ACC112 (cell line): Measurements from ENCODE around the gene BAIAP2.
A peak's percentile ranks its signal among the peaks of the same experiment; 100 is the strongest.

Source experiments
- H2AFZ ChIP-seq: fragments of 200-600 bp; sonication (generic); one replicate; pipeline ENCODE4 v1.6.0; 2017; ENCODE audit warnings: antibody characterized with exemption, low read length; ENCODE audit not compliant: unreplicated experiment
- H3K27ac ChIP-seq: fragments of 200-600 bp; sonication (generic); 2 replicates; pipeline ENCODE4 v1.5.1; 2014; ENCODE audit warnings: low read depth, mild to moderate bottlenecking, antibody characterized with exemption, low read length, moderate library complexity
- H3K27me3 ChIP-seq: fragments of 200-600 bp; sonication (generic); 2 replicates; pipeline ENCODE4 v1.6.1; 2014; ENCODE audit warnings: mild to moderate bottlenecking, antibody characterized with exemption, low read length, moderate library complexity, mixed read lengths; ENCODE audit not compliant: insufficient read depth
- H3K36me3 ChIP-seq: fragments of 200-600 bp; sonication (generic); 2 replicates; pipeline ENCODE4 v1.6.1; 2016; ENCODE audit warnings: mild to moderate bottlenecking, antibody characterized with exemption, low read length, moderate library complexity, mixed read lengths; ENCODE audit not compliant: insufficient read depth
- H3K4me1 ChIP-seq: fragments of 200-600 bp; sonication (generic); one replicate; pipeline ENCODE4 v1.6.1; 2016; ENCODE audit warnings: low read length, mixed read lengths; ENCODE audit not compliant: insufficient read depth, unreplicated experiment, control insufficient read depth
- H3K4me3 ChIP-seq: fragments of 200-600 bp; sonication (generic); 2 replicates; pipeline ENCODE4 v1.5.1; 2014; ENCODE audit warnings: mild to moderate bottlenecking, low read depth, low read length
- H3K79me2 ChIP-seq: fragments of 200-600 bp; sonication (generic); one replicate; pipeline ENCODE4 v1.6.0; 2016; ENCODE audit warnings: low read length; ENCODE audit not compliant: control insufficient read depth, unreplicated experiment, insufficient read depth

BAIAP2 gene

DNA sequence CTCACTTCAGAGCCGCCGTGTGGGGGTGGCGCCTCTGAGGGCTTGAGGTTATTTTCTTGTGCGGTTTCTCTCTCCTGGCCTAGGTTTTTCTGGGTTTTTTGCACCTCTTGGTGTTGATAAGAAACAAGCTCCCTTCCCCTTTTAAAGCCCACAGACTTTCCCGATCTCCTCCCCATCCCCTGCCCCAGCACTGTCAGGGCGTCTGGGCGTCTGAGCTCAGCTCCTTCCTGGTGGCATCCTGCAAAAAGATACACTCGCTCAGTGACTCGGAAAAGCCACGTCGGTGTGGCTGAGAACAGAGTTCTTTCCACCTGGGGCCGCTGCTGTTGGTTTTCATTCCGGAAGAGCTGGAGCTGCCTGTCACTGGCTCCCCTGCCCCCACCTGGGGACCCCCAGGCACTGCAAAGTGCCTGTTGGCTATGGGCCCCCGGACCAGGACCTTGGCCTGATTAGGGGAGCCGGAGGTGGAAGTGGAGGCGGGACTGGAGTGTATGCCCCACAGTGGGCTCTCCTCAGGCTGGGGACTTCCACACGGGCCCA lies 14.5 kb downstream of the BAIAP2 start:
- Histone ChIP-seq H3K27me3 (no peaks in the 10 kb centered on the region), H3K4me1 (peaks cover 14% of the 10 kb centered on the region), H2AFZ (no peak overlapping the region), H3K27ac (no peak overlapping the region), H3K36me3 (no peaks in the 10 kb centered on the region), H3K4me3 (no peak overlapping the region), H3K79me2 (peaks cover 19% of the 10 kb centered on the region)

DNA sequence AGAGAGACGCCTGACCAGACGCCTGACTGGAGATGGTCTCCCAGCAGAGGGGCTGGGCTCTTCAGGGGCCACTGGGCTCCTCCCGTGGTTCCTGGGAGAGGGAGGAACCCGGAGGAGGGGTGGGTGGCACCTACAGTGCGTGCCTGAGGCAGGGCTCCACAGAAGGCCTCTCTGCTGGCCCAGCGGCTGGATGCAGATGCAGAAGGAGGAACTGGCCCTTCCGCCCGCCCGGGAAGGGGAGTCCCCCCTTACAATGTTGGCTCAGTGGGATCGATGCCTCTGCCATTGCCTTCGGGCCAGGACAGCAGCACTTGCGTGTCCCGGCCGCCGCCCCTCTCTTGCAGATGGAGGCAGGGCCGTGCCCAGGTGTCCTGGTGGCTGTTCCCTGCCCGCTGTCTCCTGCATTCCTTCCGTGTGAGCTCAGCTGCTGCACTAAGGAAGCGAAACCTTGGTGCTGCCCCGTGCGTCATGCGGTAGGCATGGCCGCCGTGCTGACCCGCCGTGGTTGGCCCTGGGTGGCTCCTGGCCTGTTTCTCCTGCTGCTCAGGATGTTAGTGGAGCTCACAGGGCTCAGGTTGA lies 15.1 kb downstream of the BAIAP2 start:
- Histone ChIP-seq H3K4me3 (no peak overlapping the region), H3K27me3 (no peaks in the 10 kb centered on the region), H3K36me3 (no peaks in the 10 kb centered on the region), H3K79me2 (peaks cover 13% of the 10 kb centered on the region), H3K27ac (no peak overlapping the region), H2AFZ (no peak overlapping the region), H3K4me1 (peaks cover 7% of the 10 kb centered on the region)

DNA sequence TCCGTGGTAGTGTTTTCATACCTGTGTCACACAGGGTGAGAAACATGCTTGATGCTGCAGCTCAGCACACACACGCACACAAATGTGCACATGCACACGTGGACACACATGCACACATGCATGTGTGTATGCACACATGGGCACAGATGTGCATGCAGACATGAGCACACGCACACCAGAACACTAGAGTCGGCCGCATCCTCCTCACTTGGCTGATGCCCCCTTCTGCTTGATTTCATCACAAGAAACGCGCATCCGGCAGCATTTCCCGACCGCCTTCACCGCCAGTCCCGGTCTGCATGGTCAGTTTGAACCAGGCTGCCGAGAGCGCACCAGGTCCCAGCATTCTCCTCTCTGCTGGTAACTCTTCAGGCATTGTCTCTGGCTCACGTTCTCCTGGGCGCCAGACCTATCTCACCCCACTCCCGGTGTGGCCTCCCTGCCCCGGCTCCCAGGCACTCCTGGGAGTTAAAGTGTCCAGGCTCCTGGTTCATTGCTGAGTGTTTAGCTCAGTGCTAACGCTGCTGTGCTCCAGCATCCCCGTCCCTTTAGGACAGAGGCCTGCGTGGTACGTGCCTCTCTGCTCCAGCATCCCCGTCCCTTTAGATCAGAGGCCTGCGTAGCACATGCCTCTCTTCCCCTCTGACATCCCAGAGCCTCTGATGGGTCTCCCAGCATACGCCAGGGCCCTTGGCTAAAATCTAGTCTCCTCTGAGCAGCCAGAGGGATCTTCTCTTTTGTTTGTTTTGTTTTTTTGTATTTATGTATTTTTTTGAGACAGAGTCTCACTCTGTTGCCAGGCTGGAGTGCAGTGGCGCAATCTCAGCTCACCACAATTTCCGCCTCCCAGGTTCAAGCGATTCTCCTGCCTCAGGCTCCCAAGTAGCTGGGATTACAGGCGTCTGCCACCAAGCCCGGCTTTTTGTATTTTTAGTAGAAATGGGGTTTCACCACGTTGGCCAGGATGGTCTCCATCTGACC lies 16.0 kb downstream of the BAIAP2 start:
- Histone ChIP-seq H3K36me3 (no peaks in the 10 kb centered on the region), H2AFZ (no peak overlapping the region), H3K27ac (no peak overlapping the region), H3K4me3 (no peak overlapping the region), H3K79me2 (peaks cover 10% of the 10 kb centered on the region), H3K4me1 (no peaks in the 10 kb centered on the region), H3K27me3 (no peaks in the 10 kb centered on the region)

DNA sequence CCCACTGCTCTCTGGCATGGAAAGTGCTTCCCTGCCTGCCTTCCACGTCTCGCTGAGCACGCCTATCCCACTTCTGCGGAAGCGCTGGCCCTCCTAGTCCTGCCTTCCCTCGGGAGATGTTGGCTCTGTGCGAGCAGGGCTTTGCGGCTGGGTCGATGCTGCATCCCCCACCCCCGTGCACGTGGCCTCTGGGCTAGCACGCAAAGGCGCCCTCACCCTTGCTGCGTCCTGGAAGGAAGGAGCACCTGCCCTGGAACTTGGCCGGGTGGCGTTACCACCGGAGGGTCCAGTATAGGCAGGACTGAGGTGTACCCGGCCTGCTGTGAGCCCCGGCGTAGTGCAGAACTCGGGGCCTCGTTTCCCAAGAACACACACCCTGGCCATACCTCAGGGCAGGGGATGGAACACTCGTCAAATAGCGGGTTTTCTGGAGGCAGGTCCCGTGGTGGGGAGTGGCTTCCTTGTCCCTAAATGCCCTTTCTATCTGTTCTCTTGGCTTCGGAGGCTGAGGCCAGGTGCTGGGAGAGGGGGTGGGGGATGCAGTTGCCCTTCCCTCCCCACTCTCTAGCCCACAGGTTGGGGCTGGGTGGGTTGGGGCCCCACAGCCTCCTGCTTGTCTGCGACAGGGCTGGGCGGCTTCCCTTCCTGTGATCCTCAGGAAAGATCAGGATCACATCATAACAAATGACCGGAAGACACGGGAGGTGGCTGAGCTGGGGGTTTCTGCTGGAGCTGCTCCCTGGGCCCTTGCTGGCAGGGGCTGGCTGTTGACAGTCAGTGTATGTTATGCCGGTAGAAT lies 17.4 kb downstream of the BAIAP2 start:
- H3K79me2 ChIP-seq = no peaks in the 10 kb centered on the region
- H3K36me3 ChIP-seq = no peaks in the 10 kb centered on the region
- H3K27me3 ChIP-seq = no peaks in the 10 kb centered on the region
- H3K27ac ChIP-seq = no peak overlapping the region
- no peak overlapping the region for H2AFZ ChIP-seq
- peaks cover 6% of the 10 kb centered on the region for H3K4me1 ChIP-seq
- H3K4me3 ChIP-seq = no peak overlapping the region

DNA sequence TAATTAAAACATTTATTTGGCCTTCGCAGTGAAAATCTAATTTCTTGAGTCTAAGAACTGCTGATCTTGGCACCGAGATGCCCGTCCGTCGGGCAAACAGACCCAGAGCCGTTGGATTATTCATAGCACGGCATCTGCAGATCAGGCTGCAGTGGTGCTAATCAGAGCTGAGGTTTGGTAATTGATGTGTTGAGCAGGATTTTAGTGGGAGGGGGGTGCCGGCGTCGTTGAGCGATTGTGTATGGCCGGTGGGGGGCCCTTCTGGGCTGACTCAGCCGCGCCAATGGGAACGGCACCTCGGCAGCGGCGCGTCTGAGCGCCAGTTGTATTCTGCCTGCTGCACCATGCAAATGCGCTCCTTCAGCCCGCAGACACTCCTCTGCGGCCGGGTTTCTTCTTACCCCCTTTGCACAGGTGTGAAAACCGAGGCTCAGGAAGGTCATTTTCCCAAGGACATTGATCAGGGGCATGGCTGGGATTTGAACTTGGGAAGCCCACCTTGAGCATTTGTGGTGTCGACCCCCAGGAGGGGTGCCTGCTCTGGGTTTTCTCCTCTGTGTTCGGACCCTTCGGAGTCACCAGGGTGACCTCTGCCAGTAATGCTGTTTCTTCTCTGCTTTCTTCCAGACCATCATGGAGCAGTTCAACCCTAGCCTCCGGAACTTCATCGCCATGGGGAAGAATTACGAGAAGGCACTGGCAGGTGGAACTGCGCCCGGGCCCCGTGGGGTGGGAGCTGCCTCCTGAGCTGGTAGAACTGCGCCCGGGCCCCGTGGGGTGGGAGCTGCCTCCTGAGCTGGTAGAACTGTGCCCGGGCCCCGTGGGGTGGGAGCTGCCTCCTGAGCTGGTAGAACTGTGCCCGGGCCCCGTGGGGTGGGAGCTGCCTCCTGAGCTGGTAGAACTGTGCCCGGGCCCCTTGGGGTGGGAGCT lies 18.4 kb downstream of the BAIAP2 start:
- Histone ChIP-seq H2AFZ (no peak overlapping the region), H3K4me3 (no peak overlapping the region), H3K36me3 (no peaks in the 10 kb centered on the region), H3K27me3 (no peaks in the 10 kb centered on the region), H3K79me2 (no peaks in the 10 kb centered on the region), H3K4me1 (peaks cover 10% of the 10 kb centered on the region), H3K27ac (no peak overlapping the region)

DNA sequence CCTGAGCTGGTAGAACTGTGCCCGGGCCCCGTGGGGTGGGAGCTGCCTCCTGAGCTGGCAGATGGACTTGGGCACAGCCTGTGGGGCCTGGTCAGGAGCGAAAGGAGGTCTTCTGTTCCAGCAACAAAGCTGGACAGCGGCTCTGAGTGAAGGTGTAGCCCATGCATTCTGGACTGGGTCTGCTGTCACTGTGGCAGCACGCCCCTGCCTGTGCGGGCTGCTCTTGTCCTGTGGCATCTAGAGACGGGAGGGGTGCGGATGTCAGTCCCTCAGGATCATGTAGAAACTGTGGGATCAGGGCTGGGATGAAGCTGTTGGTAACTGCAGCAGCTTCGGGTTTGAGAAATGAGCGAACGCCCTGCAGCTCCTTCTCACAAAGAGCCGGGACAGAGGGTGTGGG lies 19.4 kb downstream of the BAIAP2 start:
- no peak overlapping the region for H3K4me3 ChIP-seq
- H3K27me3 ChIP-seq = no peaks in the 10 kb centered on the region
- H3K4me1 ChIP-seq = peaks cover 10% of the 10 kb centered on the region
- H3K36me3 ChIP-seq = no peaks in the 10 kb centered on the region
- no peak overlapping the region for H2AFZ ChIP-seq
- no peak overlapping the region for H3K27ac ChIP-seq
- no peaks in the 10 kb centered on the region for H3K79me2 ChIP-seq

DNA sequence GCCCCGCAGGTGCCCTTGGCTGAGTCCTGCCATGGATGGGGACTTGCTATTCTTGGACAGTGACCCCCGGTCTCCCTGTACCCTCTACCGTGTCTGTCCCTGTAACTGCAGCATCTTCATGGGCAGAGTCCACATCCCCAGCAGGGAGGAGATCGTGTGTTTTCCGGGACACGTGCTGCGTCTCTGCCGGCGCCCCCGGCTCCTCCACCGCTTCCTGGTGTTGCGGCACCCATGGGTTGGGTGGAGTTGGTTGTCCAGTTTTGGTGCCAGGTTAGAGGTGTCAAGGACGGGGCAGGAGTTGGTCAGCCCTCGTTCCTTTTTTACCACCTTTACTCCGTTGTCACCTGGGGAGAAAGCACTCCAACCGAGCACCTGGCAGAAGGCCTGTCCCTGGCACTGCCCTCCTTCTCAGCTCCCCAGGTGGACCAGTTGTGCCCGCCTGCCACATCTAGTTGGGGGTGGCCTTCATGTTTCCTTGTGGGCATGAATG lies 20.0 kb downstream of the BAIAP2 start:
- Histone ChIP-seq H3K27me3 (no peaks in the 10 kb centered on the region), H2AFZ (no peak overlapping the region), H3K79me2 (no peaks in the 10 kb centered on the region), H3K4me1 (peaks cover 10% of the 10 kb centered on the region), H3K4me3 (no peak overlapping the region), H3K27ac (no peak overlapping the region), H3K36me3 (no peaks in the 10 kb centered on the region)

DNA sequence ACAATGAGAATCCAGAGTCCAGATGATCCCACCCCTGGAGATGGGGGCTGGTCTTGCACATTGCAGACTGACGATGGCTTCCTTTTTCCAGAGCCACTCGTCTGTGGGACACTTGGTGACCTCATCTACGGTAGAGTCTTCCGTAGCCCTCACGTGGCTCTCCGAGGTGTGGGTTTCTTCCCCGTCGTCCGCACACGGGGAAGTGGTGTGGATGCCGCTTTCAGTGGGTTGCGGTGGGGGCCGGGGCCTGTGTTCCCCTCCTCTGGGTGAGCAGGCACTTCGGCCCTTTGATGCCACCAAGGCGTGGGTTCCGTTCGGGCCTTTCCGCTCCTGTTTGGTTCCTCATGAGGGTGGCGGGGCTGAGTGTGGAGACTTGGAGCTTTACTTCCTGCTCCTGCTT lies 21.4 kb downstream of the BAIAP2 start:
- no peak overlapping the region for H3K27ac ChIP-seq
- no peak overlapping the region for H3K4me3 ChIP-seq
- H2AFZ ChIP-seq = no peak overlapping the region
- H3K27me3 ChIP-seq = no peaks in the 10 kb centered on the region
- no peaks in the 10 kb centered on the region for H3K79me2 ChIP-seq
- no peaks in the 10 kb centered on the region for H3K36me3 ChIP-seq
- peaks cover 10% of the 10 kb centered on the region for H3K4me1 ChIP-seq

DNA sequence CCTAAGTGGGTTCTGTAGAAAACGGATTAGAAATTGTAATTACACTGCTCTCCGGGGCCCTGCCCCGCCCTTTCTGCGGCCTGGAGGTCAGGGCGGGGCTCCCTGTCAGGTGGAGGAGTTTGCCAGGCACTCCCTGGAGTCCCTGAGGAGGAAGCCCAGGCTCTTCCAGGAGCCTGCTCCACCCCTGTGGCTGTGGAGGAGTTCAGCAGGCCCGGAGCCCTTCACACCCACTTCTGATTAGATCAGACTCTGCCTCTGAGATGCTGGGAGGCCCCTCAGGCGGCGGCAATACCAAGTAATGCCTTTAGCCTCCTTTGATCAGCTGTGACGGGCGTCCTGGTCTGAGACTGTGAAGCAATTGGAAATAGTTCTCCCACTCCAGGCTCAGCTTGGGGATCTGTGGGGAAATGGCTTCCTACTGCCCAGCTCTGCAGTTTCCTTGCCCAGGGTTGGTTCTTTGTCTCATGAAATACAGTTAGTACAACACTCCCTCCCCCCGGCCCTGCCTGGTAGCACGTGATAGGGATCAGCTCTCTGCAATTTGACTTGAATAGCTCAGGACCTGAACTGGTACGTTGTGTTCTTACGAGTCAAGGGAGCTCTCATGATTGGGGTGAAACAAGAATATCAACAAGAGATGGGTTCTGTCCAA lies 22.3 kb downstream of the BAIAP2 start:
- Histone ChIP-seq H2AFZ (no peak overlapping the region), H3K4me1 (peaks cover 10% of the 10 kb centered on the region), H3K36me3 (no peaks in the 10 kb centered on the region), H3K4me3 (no peak overlapping the region), H3K27ac (peak overlapping the region; percentile 46), H3K79me2 (no peaks in the 10 kb centered on the region), H3K27me3 (no peaks in the 10 kb centered on the region)
